HG03103 (cell line): ENCODE measurements around the gene C2CD2.

Experiments
- ATAC-seq: cut with Tn5 transposase; IDR thresholded peaks from one replicate; pipeline ENCODE4 v1.9.1; 2021; ENCODE audit warnings: low read depth; ENCODE audit not compliant: unreplicated experiment

C2CD2 gene

DNA sequence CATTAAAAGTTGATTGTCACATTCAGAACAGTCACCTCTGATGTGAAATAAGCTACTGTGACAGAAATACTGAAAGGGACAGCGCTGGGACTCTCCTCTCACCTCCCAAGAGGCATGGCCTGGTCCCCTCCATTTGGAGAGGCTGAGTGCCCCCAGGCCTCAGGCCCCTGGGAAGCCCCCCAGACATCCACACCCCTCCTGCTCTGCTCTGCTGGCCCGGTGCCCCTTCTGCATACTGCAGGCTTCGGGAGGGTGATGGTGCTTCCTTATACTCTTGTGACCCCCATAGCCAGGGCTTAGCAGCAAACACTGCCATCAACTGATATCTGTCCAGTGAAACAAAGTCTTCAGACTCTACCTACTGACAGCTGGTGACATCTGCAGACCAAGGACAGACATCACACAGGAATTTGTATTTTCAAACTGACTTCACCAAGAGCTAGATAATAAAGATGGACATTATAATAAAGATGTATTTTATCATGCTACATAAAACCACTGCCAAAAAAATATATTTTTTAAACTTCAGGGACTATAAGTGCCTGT is 36.9 kb downstream of the C2CD2 start:
- no peak for ATAC-seq

DNA sequence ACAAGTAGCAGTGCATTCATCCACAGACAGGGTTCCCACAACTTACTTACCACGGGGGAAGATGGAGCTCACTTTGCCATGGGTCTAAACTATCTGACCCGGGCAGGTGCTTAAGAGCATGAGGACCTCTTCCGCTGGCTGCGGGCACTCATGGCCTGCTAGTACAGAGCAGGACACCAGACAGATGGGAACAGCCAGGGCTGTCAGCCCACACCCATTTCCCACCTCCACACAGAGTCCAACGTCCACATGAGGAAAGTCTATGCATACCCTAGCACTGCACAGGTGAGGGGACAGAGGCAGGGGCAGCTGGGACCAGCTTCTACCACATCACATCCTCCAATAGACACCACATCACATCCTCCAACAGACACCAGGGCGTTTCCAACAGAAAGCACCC is 38.9 kb downstream of the C2CD2 start:
- no peak for ATAC-seq

DNA sequence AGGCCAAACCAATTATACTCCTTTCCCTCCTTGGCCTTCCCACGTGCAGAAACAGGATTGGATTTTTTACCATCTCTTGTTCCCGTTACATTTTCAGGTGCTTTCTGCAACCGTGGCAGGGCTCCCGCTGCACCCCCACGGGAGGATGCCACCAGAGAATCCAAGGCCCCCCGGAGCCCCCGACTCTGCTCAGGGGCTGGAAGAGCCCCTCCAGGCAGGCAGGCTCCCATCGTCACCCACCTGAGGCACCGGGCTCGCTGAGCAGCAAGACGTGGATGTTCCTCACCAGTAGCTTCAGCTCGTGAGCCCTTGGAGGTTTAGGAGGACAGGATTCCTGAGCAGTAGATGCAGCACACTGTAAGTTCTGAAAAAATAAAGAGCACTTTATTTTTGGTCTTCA is 39.5 kb downstream of the C2CD2 start:
- ATAC-seq = no peak

DNA sequence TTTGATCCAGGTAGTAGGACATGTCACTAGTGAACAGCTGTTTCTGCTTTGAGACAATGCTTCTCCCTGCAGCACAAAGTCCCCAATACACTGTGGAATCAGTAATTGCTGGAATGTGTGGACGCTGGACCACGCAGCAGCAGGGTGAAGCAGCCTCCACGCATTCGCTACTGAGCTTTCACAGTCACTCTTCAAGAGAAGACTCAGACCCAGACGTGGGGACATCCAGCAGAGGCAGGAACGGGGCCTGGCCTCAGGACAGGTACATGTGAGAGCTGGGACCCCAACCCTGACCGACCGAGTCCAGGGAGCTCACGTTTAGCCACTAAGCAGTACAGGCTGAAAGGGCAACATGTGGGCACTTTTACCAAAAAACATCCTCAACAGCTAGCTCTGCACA is 40.6 kb downstream of the C2CD2 start:
- ATAC-seq = no peak

DNA sequence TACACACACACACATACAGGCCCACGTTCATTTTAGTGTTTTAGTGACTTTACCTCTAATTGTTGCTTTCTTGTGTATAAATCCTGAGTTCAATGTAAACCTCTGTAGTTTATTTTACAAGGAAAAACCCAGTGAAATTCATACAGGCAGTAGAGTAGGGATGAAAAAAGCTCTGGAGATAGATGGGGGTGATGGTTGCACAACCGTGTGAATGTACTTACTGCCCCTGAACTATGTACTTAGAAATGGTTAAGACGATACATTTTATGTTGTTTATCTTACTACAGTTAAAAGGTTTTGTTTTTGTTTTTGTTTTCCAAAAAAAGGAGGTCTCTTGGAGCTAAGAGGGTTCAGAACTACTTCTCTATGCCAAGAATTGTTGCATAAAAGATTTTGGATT is 45.0 kb downstream of the C2CD2 start:
- no peak for ATAC-seq

DNA sequence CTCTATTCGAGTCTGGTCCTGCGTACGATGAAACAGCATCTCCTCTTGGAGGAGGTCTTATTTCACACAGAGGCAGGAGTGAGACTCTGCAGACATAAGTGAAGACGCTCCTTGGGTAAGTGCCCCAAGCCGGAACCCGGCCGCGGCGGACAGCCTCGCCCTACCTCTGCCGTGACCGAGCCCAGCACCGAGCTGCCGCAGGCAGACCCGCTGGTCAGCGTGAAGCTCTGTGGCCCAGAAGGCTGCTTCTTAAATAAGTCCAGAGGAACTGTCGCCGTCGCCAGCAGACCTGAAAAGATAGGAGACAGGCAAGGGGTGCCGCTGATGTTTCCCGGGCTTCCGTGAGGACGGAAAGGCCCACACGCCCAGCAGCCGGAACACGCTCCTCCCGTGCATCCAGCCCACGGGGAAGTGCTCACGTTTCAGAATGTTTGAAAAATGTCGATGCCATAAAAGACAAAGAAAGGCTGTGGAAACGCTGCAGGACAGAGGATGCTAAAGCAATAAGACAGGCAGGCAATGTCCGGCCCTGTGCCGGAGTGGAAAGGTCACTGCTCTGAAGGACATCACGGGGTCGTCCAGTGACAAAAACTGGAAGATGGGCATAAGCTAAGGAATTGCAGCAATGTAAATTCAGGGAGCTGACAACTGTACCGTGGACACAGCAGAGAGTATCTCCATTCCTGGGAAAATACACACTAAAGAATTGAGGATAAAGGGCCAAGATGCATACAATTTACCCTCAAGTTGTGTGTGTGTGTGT is 46.1 kb downstream of the C2CD2 start:
- no peak for ATAC-seq

DNA sequence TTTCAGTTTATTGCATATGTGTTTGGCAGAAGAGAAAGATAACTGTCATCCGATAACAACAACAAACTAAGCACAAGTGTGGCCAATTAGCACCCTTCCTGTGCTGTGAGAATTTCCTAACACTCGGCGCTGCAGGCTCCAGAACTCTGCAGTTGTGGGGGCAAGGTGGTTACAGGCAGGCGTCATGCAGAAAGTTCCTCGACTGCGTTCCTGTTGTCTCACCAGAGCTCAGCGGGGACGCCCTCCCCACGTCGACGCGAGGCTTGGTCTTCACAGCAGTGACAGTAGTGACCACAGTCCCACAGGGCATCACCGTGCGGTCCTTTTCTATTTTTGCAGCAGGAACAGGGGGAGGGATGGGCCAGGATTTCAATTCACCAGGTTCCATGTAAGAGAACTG is 47.0 kb downstream of the C2CD2 start:
- ATAC-seq = no peak

DNA sequence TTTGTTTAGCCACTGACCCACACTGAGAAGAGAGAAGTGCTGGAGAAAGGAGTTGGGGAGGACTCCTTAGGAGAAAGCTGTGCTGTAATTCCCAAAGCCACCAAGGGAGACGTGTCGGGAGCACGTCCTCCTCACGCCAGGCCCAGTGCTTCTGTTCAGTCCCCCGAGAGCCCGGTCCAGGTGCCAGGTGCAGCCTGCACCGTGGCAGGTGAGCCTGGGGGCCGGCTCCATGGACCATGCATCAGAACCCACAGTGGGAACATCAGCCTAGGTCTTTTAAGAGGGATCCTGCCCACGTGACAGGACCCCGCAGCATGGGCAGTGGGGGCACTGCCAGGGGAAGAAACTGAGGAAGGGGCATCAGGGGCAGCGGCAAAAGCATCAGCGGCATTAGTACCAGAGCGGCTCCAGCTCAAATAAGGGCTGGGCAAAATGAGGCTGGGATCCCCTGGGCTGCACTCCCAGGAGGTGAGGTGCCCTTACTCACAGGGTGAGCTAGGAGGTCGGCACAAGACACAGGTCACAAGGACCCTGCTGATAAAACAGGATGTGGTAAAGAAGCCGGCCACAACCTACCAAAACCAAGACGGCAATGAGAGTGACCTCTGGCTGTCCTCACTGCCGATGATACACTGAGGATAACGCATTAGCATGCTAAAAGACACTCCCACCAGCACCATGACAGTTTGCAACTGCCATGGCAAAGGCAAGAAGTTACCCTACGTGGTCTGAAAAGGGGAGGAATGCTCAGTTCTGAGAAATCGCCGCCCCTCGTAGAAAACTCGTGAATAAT is 50.1 kb downstream of the C2CD2 start:
- no peak for ATAC-seq

DNA sequence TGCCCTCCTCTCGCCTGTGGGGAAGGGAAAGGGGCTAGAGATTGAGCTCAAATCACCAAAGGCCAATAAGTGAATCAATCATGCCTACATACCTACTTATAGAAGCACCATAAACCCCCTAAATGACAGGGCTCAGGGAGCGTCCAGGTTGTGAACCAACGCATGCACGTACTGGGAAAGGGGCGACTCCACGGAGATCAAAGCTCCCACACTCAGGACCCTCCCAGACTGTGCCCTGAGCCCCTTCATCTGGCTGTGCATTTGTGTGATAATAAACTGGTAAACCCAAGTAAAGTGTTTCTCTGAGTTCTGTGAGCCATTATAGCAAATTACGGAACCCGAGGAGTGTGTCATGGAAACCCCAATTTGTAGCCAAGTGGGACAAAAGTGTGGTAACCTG is 50.9 kb downstream of the C2CD2 start:
- no peak for ATAC-seq

DNA sequence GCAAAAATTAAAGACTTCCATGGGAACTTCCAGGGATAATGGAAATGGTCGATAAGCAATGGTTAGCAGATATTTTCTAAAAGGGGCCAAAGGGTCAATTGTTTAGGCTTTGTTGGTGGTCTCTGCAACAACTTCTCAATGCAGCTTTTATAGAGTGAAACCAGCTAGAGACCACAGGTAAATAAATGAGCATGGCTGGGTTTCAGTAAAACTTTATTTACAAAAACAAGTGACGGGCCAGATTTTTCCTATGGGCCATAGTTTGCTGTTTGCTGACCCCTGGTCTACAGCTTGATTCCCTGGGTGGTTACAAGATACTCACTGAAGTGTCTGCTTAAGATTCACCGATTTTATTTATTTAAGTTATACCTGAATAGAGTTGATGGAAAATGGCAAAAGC is 52.0 kb downstream of the C2CD2 start:
- ATAC-seq = no peak

DNA sequence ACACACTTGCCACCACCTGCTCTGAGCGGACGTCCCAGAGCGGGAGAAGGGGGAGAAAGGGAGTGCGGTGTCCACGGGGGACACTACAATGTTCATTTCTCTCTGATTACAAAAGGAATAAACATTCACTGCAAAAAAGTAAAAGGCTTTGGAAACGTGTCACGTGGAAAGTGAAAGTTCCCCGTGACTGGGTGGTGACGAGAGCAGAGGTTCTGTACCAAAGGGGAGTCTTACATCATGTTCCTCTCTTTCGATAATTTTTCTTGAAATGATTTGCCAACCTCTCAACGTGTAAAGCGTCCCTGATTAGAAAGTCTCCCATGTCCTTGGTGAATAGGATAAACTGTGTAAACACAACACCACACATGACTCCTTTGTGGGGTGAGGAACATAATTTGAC is 52.7 kb downstream of the C2CD2 start:
- no peak for ATAC-seq

DNA sequence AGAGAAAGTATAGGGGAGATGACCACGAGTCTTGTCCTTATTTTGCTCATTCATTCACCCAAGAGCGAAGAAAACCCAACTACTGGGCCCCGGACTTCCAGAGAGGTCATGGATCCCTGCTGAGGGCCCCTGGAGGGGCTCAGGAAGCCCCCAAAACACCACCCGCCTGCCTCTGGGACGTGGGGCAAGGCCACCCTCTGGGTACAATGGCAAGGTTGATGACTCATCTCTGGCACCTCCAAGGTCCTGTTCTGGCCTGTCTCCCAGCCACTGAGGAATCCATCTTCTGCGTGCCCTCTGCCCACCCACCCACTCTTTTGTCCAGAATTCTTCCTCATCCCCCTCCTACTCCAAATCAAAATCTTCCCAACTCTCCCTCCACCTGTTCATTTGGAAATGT is 53.4 kb downstream of the C2CD2 start:
- ATAC-seq = no peak

DNA sequence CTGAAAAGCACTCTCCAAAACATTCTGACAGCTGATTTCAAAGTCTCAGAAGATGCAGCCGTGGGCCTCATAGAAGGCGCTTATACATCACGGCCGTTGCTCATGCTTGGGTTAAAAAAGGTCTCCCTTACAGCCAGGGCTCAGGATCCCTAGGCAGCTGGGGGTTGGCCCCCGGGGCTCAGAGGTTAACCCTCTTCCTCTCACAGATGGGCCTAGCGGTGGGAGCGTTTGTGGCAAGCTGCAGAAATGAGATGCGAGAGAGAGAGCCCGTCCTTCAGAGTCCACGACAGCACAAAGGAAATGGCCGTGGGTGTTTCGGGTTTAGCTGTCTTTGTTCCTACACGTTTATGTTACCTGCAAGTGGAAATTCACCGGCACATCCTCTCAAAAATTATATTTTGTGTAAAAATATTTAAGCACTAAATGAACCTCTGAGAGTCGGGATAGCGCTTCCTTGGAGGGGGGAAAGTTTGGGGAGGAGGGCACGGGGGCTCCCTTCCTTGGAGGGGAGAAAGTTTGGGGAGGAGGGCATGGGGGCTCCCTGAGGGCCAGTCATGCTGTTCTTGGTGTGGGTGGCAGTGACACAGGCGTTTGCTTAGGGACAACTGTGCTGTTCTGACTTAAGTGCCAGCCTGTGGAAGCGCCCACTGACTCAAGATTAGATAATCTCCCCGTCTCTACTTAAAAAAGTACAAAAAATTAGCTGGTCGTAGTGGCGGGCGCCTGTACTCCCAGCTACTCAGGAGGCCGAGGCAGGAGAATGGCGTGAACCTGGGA is 54.2 kb downstream of the C2CD2 start:
- no peak for ATAC-seq

DNA sequence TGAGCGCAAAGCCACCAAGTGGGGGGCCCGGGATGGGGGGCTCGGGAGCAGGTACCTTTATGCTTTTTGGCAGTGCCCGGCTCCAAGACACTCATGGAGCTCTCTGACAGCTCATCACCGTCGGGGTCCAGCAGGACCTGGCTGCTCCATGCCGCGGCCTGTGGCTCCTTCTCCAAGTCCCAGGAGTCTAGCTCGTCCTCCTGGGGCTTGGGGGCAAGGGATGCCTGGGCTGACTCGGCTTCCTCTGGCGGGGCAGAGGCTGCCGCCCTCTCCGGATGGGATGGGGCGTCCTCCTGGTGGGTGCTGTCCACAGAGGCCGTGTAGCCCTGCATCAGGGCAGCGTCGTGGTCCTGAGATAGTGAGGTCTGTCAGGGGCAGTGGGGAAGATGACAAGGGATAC is 54.8 kb downstream of the C2CD2 start:
- no peak for ATAC-seq

DNA sequence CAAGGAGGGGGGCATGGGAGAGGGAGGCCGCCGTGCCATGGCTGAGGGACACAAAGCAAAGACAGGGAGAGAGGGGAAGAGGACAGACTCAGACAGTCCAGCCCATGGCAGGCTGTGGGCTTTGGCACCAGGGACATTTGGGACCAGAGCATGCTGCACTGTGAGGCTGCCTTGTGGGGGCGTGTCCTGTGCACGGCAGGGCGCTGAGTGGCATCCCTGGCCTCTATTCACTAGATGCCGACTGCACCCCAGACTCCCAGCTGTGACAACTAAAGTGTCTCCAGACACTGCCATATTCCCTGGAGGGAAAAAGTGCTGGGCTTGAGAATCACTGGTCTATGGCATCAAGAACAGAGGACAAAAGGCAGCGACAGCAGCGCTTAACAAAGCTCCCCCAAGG is 56.1 kb downstream of the C2CD2 start:
- ATAC-seq = no peak

DNA sequence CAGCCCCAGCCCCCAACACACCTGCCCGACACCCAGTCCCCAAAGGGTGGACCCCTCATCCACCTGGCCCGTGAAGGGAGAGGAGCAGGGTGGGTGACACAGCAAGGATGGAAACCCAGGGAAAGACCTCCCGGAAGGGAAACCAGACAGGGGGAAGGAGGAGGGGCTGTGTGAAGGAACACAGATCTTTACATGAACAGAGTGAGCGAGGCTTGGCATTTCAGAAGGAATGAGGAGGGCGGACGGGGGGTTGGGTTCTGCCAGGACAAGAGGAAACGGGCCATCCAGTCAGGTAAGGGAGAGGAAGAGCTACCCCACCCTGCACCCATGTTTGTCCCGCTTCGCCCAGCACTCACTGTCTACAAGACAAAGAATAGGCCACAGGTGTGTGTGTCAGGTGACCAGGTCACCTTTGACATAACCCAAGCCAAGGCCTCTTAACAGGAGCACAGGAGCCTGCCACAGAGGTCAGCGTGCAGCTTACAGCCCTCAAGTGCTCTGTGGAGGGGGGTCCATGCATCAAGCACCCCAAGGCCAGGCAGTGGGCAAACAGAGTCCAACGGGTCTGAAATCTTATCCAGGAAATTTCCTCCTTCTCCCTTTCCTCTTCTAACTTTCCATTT is 56.7 kb downstream of the C2CD2 start:
- no peak for ATAC-seq

DNA sequence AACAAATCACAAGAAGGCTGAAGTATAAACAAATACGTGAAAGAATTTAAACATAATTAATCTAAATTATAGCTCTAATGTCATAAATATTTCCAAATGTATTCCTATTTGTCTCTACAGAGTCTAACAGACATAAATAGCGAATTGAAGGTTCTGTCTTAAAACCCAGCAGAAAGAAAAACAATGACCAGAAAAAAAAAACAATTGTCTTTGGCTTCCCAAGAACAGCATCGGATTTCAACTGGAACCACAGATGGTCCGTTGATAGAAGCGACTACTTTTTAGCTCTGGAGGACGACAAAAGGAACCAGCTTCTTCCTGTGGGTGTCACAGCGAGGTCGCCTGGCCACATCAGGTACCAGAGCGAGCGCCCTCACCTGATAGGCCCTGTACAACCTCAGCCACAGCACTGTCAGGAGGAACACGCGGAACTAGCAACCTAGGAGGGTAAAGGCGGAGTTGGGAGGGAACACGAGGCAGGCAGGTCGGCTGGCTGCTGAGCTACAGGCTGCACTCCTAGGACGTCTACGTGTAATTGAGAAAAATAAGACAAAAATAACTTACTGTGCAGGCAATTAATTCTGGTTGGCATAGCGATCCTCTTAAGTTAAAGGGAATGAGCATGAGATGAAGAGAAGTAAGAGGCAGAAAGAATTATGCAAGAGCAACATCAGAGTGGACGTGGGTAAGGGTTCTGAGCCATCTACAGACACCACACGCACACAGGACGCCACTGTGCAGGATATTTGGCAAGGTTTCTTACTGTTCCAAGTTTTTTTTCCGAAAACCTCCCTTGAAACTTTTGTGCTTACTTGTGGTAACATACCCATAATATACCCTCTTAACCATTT is 58.0 kb downstream of the C2CD2 start:
- no peak for ATAC-seq

DNA sequence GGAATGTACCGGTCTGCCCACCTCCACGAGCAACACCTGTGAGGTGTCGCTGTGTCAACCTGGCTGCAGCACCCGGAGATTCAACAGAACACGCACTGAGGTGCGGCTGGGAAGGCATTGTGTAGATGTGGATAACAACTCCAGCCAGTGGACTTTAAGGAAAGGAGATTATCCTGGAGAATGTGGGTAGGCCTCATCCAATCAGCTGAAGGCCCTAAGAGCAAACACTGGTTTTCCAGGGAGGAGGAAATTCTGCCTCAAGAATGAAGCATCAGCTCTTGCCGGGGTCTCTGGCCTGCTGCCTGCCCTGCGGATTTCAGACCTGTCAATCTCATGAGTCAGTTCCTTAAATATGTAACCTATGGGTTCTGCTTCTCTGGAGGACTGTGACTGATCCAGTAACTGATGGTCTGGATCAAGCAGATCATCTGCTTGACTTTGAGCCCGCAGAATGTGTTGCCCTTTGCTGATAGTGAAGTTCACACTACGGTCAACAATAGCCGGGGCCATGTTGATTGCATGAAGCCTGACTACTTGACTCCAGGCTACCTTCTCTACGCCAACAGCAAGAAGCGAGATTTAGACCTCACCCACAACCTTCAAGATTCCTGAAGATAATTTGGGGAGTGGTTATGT is 58.8 kb downstream of the C2CD2 start:
- no peak for ATAC-seq

DNA sequence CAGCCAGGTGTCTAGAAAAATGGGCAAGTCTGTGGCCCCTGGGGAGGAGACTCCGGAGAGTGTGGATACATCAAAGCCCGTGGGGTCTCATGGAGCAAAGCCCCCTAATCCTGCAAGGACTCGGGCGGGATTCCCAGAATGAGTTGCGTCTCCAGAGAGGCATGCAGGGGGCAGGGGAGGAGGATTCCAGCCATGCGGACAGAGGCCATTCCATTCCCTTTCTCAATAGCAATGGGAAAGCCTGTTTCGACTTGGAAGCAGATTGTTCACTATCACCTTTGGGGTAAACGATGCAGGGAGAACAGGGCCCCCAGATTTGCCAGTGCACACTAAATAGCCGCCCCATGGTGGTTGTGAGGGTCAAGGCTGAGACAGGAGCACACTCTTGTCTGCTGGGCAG is 59.3 kb downstream of the C2CD2 start:
- no peak for ATAC-seq
